UCSD-AML1 (cell line): Measurements from ENCODE around the gene MUCL3.
"Not testable (repeated sequence)": the region's sequence is repeated elsewhere in the genome, so short reads cannot be mapped to it uniquely, and the experiment has no call there.

ENCODE experiments used
- DNase-seq: peaks from one replicate; lab custom pipeline; 2025; ENCODE audit not compliant: unreplicated experiment; lab: John Stamatoyannopoulos, UW

Gene MUCL3

DNA sequence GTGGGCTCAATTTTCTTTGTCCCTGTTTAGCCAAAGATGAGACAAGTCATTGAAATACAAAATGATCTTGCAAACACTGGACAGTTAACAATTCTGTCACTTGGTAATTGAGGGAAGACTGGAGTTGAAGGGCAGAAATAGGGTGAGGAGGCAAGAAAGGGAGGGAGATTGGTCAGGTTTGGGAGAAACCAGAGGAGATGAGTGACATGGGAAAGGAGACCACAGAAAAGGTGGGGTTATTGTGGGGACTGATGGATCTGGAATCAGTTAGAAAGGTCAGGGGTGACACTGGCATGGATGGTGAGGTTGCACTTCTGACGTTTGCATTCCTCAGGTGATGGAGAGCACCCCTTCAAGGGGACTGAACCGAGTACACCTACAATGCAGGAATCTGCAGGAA is 32.1 kb upstream of the MUCL3 start:
- DNase-seq: no peak

DNA sequence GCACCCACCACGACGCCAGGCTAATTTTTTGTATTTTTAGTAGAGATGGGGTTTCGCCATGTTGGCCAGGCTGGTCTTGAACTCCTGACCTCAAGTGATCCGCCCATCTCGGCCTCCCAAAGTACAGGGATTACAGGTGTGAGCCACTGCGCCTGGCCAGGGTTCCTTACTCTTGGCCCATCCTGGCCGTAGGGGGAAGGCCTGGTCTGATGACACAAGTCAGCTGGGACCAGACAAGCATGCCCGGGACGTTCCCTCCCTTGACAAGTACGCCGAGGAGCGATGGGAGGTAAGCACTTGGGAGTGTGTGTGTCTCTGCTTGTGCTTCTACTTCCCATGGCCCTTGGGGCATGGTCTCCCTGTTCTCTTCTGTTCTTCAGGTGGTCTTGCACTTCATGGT is 30.3 kb upstream of the MUCL3 start:
- DNase-seq: not testable (repeated sequence)

DNA sequence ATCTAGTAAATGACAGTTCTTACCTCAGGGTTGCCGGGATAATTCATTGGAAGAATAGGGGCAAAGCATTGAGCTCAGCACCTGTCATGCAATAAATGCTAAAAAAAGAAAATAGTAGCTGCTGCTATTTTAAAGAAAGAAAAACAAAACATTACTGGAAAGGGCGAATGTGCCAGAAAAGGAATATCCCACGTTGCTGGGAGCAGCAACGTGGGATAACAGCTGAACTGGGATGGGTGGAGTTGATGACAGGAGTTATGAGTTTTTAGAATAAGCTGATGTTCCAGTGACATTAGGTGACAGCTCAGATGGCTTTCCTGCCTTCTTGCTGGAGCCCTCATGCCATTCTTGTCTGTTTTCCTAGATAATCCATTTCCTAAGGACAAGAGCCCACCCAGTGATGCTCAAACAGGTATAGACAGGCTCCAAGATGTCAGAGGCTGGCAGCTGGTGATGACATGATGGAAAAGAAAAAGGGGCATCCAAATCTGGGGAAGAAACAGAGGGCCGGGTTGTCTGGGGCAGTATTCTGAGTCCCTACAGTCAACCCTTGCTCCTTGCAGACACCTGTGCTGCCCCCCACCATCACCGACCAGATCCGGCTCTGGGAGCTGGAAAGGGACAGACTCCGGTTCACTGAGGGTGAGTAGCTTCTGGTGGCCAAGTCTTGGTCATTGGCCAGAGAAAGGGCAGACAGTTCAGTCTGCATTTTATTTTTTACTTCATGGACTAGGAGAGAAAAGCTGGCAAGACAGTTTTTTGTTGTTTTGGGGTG is 27.8 kb upstream of the MUCL3 start:
- no peak for DNase-seq

DNA sequence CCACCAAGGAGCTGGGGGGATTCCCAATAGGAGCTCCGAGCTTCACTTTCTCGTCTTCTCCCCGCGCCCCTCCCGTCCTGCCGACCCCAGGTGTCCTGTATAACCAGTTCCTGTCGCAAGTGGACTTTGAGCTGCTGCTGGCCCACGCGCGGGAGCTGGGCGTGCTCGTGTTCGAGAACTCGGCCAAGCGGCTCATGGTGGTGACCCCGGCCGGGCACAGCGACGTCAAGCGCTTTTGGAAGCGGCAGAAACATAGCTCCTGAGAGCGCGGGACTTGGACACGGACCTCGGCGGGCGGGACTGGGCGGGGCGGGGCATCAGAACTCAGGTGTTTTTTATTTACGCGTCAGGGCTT is 27.1 kb upstream of the MUCL3 start:
- no peak for DNase-seq

DNA sequence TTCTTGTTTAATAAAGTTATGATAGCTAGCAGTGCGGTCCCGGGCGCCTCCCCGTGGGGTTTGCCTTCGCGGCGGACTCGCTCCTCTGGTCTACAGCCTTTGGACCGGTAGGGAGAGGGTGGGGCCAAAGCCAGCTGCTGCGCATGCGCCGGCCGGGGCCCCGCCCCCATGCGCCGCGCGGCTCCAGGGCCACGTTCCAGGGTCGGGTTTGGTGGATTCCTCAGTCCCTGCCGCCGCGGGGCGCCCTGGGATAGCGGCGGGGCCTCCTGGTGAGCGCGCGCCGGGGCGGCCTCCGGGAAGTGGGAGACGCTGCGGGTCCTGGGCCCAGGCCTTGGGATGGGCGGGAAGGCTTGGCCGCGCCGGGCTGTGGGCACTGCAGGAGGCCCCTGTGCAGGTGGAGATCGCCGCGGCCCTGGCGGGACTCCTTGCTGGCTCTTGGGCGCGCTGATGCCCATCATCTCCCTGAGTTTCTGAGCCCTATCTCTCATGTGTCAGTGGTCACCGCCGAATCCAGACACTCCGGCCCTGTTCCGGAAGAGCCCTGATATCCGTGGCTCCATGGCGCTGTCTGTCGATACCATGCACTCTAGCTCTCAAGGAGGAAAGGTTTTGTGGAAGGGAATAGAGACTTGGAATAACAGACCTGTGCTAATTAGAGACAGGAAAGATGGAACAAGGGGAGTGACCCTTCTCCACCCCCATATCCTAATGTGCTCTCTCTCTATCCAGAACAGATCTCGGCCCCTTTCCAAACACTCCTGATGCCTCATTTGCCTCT is 26.5 kb upstream of the MUCL3 start, which contains the start of gene VARS2:
Gene VARS2 (plus strand): TSS at position 163 of the 778 bp plus-strand sequence. CDS start 599 bp downstream, at position 762.
- DNase-seq: peak; percentile 93

DNA sequence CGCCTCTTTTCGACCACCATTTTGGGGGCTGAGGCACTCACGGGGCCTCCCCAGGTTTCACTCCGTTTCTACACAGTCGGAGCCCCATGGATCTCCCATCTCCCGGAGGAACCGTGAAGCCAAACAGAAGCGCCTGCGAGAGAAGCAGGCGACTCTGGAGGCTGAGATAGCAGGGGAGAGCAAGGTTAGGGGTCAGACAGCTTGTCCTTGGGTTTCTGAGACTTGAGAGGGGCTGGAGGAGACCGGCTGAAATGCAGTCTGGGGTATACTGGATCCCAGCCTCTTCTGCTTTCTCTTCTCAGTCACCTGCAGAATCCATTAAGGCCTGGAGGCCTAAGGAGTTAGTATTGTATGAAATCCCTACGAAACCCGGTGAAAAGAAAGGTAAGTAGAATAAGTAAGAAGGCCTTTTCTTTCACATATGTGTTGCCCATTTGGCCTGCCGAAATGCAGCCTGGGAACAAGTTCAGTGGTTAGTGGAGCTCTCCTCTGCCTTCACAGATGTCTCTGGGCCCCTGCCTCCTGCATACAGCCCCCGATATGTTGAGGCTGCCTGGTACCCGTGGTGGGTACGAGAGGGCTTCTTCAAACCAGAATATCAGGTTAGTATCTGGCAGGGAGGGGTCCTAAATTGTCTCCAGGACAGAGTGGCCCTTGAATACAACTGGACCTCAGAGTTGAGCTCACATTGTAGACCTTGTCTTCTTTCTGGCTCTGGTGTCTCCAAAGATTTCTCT is 25.8 kb upstream of the MUCL3 start:
- DNase-seq: peak; percentile 35

DNA sequence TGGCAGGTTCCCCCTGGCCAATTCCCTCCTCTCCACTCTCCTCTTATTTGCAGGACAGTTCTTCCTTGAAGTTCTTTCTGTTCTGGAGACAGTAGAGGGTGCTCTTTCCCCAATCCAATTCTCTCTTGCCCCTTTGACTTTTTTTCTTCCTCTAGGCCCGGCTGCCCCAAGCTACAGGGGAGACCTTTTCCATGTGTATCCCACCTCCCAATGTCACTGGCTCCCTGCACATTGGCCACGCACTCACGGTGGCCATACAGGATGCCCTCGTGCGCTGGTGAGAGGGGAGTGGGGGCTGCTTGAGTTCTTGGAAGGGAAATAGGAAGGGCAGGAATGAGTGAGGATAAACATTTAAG is 25.2 kb upstream of the MUCL3 start:
- DNase-seq: peak; percentile 35

DNA sequence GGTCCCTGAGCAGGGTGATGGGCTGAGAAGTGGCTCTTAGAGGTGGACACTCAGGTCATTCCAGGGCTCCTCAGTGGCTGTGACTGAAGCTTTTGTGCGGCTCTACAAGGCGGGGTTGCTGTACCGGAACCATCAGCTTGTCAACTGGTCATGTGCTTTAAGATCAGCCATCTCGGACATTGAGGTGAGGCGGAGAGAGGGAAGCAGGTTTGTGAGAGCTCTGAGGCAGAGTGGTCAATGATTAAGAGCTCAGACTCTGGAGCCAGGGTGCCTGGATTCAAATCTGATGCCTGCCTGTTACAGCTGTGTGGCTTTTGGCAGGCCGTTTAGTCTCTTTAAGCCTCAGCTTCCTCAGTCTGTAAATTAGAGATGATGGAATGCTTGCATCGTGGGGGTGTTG is 23.7 kb upstream of the MUCL3 start:
- DNase-seq: no peak

DNA sequence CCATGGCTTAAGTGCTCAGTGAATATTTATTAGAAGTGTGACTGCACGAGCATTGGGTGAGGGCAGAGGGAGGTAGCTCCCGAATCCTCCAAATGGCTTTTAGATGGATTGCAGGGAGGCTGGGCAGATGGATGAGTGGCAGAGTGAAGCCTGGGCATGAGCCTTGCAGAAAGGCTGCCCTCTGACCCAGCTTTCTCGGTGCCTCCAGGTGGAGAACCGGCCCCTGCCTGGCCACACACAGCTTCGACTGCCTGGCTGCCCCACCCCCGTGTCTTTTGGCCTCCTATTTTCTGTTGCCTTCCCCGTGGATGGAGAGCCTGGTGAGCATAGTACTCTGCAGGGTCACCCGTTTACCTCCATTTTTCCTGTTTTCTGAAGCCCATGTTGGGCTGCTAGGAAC is 23.3 kb upstream of the MUCL3 start:
- no peak for DNase-seq

DNA sequence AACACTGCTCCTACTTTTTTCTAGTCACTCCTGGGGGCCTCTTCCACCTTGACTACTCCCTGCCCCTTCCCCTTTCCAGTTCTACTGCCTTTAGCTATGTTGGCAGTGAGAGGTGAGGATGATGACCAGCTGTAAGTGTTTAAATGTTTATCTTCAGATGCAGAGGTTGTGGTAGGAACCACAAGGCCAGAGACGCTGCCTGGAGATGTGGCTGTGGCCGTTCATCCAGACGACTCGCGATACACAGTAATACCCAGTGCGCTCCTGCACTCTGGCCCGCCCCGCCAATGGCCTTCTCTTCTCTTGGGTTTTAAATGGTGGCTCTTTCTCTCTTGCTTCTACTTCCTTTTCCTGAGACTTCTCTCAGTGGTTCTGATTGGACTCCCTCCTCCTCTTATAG is 22.1 kb upstream of the MUCL3 start:
- no peak for DNase-seq

DNA sequence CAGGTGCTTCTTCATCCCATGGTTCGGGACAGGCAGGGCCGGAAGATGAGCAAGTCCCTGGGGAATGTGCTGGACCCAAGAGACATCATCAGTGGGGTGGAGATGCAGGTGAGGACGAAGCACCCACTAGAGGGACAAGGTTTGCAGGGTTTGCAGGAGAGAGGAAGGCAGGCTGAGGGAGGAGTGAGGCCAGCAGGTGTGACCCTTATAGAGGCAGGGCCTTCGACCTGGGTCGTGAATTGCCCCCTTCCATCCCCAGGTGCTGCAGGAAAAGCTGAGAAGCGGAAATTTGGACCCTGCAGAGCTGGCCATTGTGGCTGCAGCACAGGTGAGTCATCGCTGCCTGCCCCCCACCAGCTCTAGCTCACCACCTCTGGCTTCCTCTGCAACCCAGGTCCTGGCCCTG is 18.3 kb upstream of the MUCL3 start:
- no peak for DNase-seq

DNA sequence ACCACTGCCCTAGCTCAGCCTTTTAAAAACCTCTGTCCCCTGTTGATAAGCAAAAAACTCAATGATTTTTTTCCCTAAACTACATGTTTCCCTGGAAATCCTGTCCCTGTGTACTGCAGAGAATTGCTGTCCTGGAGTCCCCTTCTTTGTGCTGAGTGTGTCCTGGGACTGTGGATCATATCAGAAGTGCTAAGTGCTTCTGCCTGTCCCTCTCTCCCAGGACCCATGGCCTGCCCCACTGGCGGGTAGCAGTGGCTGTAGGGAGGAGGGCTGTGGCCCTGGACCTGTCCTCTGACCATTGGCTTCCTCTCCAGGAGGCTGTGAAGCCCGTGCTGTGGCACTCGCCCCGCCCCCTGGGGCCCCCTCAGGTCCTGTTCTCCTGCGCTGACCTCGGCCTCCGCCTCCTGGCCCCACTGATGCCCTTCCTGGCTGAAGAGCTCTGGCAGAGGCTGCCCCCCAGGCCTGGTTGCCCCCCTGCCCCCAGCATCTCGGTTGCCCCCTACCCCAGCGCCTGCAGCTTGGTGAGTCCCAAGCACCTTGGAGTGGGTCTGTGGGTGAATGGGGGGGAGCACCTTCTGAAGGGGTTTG is 16.6 kb upstream of the MUCL3 start:
- not testable (repeated sequence) for DNase-seq

DNA sequence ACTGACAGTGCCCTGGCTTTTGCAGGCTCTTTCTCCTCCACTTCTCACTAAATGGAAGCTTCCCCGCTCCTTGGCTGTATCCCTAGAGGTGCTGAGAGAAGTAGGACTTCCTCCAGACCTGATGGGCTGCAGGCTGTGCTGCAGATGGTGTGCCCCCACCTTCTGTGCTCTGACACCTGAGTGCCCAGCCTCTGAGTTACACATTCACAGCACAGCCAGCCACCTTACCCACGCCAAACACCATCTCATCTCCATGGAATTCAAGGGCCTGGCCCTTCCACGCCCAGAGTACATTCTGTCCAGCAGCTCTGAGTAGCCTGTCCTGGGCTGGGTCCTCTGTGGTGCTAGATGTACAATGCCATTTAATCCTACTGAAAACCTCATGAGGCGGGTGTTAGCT is 14.1 kb upstream of the MUCL3 start:
- DNase-seq: no peak

DNA sequence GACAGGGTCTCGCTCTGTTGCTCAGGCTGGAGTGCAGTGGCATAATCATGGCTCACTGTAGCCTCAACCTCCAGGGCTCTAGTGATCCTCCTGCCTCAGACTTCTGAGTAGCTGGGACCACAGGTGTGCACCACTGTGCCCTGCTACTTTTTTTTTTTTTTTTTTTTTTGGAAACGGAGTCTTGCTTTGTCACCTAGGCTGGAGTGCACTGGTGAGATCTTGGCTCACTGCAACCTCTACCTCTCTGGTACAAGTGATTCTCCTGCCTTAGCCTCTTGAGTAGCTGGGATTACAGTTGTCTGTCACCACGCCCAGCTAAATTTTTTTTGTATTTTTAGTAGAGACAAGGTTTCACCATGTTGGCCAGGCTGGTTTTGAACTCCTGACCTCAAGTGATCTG is 13.7 kb upstream of the MUCL3 start:
- DNase-seq: not testable (repeated sequence)

DNA sequence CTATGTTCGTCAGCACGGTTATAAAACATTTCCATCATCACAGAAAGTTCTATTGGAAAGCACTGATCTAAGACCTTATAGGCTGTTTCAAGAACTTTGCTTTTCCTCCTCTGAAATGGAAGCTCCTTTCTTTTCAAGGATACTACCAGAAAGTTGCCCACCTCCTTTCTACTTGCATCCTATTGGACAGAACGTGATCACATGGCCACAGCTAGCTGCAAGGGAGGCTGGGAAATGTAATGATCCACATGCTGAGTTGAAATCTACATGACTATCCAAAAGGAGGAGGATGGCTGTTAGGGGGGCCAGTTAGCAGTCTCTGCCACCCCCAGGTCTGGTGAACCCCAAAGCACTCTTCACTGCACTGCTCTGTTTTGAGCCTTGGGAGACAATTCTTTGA is 12.1 kb upstream of the MUCL3 start:
- no peak for DNase-seq

DNA sequence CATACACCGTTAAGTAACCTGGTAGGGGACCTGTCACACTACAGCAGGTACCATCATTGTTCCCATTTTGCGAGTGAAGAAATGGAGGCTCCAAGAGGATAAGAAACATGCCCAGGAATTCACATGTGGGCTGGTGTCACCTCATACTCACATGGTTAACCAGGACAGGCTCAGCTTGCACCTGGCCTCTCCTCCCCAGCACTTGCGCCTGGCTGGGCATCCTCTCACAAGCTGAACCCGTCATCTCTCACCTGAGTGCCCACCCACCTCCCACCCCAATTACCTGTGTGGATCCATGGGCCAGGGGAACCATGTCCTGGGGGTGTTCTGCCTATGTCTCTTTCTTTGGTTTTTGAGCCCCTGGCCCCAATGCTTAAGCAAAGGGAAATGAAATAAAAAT is 10.3 kb upstream of the MUCL3 start:
- no peak for DNase-seq

DNA sequence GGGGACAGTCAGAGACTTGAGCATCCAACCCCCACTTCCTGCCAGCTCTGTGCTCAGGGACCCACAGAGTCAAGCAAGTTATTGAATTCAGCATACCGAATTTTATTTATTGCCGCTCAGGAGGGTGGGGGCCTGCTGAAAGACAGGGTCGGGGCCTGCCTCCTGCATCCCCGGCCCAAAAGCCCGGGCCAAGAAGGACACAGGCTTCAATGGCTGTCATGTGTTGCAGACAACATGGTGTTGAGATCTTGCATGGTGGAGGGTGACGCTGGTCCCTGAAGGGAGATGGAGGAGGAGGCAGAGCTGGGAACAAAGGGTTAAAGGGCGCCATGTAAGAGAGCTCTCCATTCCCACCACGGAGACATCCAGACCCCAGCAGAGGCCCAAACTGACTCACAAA is 9.5 kb upstream of the MUCL3 start:
- DNase-seq: no peak

DNA sequence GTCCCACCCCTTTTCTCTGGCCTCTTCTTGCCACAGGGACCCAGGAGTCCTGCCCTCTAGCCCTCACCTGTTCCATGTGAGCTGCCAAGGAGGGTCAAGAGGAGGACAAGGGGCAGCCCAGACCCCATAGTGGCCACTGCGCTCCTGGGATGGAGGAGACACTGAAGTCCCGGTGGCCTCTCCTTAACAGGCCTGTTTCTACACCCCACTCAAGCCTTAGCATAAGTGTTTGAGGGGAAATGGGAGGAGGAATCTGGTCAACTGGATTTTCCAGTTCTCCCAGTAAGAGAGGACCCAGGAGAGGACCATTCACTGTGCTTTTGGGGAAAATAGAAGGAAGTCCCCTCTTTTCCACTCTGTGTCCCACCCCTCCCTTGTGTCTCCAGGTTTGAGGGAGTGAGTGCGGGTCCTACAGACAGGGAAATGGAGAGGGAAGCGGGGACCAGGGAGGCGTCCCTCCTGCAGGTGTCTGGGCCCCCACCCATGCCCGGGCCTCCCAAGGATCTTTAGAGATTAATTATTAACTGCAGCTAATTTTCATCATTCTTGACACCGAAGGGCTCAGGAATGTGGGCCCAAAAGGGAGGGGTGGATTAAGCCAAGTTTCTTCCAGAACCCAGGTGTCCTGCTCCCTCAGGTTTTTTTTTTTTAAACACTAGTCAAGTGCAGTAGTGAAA is 8.7 kb upstream of the MUCL3 start, which contains the start of gene SFTA2:
Gene SFTA2 (minus strand): TSS at position 202 of the 677 bp plus-strand sequence. CDS start 74 bp downstream, at position 128.
- DNase-seq: no peak

DNA sequence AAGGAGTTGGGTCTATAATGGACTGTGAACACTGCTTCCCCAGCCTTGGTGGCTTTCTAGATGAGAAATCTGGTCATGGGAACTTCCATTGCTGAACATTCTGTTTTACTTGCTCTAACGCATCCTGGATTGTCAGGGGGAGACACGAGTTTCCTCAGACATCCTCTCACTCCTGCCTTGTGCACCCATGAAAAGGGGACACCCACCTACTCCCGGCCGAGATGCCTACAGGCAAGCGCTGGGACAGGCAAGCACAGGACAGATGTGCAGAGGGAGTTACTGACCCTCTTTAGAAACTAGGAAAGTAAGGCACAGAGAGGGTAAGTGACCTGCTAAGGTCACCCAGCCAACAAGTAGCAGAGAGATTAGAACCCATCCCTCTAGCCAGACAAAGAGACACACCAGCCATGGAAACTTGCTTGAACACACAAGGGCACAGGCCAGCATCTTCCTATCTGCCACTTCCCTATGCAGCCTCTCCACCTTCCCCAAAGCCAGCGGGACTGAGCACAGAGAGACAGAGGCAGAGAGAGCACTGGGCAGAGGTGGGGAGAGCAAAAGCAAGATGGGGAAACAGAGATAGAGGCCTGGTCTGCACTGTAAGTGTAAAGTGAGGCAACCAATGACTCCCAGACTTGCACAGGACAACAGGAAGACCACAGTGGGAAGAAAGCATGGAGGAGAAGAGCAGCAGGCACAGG is 8.0 kb upstream of the MUCL3 start:
- no peak for DNase-seq

DNA sequence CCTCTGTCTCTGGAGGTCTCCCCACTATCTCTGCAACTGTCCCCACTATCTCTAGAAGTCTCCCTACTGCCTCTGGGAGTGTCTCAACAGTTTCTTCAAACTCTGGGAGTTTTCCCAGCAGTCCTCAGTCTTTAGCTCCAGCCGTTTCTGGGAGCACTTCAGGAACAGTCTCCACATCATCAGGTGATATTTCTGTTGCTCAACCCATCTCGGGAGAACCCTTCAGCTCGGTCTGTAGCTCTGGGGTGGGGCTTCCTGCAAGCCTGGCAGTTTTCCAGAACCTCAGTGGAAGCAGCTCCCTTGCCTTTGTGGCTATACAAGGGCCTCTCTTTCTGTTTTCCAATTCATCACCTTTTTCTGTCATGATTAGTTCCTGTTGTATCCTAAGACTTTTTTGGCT is 5.8 kb upstream of the MUCL3 start:
- no peak for DNase-seq
